ENCODE data around the gene DUSP28. TPM values are rescaled to one million over a fixed set of nuclear protein-coding genes. Genes with fewer than 3 reads are reported as not detected.

The DUSP28 gene
- total RNA-seq, 4 donors from 2014 or later: 3.3 to 5.5 (median 4.7) TPM

DNA sequence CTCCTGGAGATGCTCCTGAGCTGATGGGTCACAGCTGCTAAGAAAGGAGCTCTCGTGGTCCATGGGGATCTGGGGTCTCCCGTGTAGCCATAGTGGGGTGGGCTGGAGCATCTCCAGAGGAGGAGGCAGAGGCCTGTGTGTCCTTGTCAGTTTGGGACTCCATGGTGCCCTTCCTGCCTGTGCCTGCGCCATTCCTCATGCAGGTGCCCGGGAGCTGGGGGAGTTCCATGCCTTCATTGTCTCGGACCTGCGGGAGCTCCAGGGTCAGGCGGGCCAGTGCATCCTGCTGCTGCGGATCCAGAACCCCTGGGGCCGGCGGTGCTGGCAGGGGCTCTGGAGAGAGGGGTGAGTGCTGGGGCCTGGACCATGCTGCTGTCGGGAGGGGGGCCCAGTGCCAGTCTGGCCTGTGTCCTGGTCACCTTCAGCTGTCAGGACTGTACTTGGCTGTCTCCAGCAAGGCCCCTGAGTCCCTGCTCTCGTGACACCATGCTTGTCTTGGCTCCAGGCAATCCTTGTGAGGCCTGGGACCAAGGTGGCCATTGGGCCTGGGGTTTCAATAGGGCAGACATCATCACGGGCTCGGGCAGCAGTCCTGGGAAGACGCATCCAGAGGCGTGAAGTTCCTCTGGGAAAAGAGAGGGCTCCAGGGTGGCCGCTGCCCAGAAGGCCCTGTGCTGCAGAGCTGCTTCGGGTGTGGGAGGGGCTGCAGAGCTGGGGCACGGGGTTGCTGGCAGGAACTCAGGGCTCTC, 33.7 kb downstream of the DUSP28 start:
- TF ChIP-seq, protein P1, sequence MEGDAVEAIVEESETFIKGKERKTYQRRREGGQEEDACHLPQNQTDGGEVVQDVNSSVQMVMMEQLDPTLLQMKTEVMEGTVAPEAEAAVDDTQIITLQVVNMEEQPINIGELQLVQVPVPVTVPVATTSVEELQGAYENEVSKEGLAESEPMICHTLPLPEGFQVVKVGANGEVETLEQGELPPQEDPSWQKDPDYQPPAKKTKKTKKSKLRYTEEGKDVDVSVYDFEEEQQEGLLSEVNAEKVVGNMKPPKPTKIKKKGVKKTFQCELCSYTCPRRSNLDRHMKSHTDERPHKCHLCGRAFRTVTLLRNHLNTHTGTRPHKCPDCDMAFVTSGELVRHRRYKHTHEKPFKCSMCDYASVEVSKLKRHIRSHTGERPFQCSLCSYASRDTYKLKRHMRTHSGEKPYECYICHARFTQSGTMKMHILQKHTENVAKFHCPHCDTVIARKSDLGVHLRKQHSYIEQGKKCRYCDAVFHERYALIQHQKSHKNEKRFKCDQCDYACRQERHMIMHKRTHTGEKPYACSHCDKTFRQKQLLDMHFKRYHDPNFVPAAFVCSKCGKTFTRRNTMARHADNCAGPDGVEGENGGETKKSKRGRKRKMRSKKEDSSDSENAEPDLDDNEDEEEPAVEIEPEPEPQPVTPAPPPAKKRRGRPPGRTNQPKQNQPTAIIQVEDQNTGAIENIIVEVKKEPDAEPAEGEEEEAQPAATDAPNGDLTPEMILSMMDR (IDR thresholded peaks at IDR 0.05): no peak
- ATAC-seq (ENCODE audit: low FRiP score) (no peak), DNase-seq (ENCODE audit: low spot score) (no peak)

DNA sequence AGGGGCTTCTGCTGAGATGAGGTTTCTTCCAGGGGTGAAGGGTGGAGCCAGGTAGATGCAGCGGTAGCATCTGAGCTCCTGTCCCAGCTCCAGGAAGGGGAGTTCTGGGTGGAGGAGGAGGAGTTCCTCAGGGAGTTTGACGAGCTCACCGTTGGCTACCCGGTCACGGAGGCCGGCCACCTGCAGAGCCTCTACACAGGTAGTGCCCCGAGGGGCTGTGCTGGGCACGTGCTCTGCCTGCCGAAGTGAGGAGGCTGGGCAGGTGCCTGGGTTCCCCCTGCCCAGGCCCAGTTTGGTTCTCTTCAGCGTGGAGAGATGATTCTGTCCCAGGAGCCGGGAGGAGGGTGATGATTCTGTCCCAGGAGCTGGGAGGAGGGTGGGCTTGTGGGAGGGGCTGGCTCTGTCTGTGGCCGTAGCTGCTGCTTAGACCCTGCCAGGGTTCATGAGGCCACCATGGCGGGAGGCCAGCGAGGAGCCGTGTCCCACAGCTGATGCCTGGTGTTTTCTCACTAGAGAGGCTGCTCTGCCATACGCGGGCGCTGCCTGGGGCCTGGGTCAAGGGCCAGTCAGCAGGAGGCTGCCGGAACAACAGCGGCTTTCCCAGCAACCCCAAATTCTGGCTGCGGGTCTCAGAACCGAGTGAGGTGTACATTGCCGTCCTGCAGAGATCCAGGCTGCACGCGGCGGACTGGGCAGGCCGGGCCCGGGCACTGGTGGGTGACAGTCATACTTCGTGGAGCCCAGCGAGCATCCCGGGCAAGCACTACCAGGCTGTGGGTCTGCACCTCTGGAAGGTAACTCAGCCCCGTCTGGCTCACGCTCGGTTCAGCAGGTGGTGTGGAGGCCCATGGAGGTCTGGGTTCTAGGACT, 34.6 kb downstream of the DUSP28 start:
- TF ChIP-seq, protein P1 (IDR thresholded peaks at IDR 0.05): no peak
- ATAC-seq (ENCODE audit: low FRiP score): no peak
- no peak for DNase-seq (ENCODE audit: low spot score)

GRCh38 chr2:240595381-240596079, 35.4 kb downstream of the DUSP28 start:
- no peak for ATAC-seq (ENCODE audit: low FRiP score)
- DNase-seq (ENCODE audit: low spot score): no peak
- TF ChIP-seq, protein P1 (IDR thresholded peaks at IDR 0.05): no peak

- ATAC-seq (ENCODE audit: low FRiP score) (no peak), DNase-seq (ENCODE audit: low spot score) (no peak)
- TF ChIP-seq, protein P1 (IDR thresholded peaks at IDR 0.05): no peak
Observed at GRCh38 chr2:240596080-240596460, 35.9 kb downstream of the DUSP28 start.

DNA sequence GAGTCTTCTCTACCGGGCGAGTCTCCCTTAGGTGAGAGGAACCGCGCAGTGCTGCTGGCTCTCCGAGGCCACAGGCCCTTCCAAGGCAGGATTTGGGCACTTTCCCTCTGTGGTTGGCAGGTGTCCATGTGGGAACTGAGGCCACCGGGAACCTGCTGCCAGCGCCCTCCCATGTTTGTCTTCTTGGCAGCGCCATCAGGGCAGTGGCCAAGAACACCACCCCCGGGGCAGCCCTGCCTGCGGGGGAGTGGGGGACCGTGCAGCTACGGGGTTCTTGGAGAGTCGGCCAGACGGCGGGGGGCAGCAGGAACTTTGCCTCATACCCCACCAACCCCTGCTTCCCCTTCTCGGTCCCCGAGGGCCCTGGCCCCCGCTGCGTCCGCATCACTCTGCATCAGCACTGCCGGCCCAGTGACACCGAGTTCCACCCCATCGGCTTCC, 36.4 kb downstream of the DUSP28 start:
- DNase-seq (ENCODE audit: low spot score) (no peak), ATAC-seq (ENCODE audit: low FRiP score) (no peak)
- TF ChIP-seq, protein P1 (IDR thresholded peaks at IDR 0.05): no peak

DNA sequence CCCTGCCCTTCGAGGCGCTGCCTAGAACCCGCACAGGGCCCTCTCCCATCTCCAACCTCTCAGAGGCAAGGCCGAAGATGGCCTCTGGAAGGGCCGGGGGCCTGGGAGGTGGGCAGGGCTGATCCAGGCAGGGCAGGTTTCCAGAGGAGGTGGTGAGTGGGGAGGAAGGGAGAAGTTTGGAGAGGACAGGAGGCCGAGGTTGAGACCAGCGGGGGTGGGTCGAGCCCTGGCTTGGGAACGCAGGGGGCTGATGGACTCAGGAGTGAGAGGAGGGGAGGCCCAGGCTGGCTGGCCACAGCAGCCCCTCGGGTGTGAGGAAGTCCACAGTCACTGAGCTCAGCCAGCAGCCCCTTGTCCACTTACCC, 36.9 kb downstream of the DUSP28 start:
- DNase-seq (ENCODE audit: low spot score): no peak
- TF ChIP-seq, protein P1 (IDR thresholded peaks at IDR 0.05): no peak

More for the DNA sequence above, 36.9 kb downstream of the DUSP28 start:
- no peak for ATAC-seq (ENCODE audit: low FRiP score)
